Superior temporal gyrus (tissue), 1 donor: ENCODE measurements around the gene TAF11L12.
"Not testable (repeated sequence)": the region's sequence is repeated elsewhere in the genome, so short reads cannot be mapped to it uniquely, and the experiment has no call there.

Source experiments
- DNase-seq: peaks from one replicate; pipeline ENCODE4 v3.0.0-alpha.2; 2016; ENCODE audit errors: extremely low spot score

The TAF11L12 gene

DNA sequence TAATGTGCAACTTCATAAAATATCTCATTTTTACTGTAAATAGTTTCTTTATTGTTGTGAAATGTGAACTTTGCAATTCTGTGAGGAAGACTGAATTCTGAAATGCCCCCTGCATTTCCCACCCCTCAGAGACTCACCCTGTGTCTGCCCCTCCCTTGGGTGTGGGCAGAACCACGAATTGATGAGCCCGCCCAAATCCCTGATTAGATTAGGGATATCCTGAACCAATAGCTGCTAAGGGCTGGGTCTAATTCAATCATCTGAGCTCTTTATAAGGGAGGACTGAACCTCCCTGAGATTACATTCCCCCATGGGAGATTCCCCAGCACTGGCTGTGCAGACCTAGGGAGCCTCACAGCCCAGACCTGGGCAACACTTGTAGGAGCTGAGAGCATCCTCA lies at the start of gene TAF11L12:
TSS of gene TAF11L12 (plus strand) at position 301 of the 400 bp plus-strand sequence.
- DNase-seq: not testable (repeated sequence)

DNA sequence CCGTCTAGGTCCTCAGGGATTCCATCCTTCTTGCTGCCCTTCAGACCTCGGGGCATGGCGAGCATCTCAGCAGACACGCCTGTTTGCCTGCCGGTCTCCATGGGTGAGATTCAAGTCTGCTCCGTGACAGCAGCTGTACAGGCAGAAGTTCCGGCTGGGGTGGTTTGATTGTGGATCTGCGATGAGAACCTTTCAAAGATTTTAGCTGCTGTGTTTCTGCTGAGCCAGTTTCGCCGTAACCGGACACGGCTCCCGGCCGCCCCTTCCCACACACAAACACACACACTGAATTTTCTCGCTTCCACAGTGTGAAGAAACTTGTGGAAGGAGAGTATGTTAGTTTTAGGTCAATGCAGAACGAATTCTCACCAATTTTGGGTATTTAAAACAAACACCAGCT lies 24.5 kb upstream of the TAF11L12 start, which contains the start of gene TAF11L7:
TSS of gene TAF11L7 (minus strand) at position 101 of the 400 bp plus-strand sequence.
- not testable (repeated sequence) for DNase-seq

DNA sequence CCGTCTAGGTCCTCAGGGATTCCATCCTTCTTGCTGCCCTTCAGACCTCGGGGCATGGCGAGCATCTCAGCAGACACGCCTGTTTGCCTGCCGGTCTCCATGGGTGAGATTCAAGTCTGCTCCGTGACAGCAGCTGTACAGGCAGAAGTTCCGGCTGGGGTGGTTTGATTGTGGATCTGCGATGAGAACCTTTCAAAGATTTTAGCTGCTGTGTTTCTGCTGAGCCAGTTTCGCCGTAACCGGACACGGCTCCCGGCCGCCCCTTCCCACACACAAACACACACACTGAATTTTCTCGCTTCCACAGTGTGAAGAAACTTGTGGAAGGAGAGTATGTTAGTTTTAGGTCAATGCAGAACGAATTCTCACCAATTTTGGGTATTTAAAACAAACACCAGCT lies 19.3 kb upstream of the TAF11L12 start, which contains the start of gene TAF11L8:
TSS of gene TAF11L8 (minus strand) at position 101 of the 400 bp plus-strand sequence.
- DNase-seq: not testable (repeated sequence)

DNA sequence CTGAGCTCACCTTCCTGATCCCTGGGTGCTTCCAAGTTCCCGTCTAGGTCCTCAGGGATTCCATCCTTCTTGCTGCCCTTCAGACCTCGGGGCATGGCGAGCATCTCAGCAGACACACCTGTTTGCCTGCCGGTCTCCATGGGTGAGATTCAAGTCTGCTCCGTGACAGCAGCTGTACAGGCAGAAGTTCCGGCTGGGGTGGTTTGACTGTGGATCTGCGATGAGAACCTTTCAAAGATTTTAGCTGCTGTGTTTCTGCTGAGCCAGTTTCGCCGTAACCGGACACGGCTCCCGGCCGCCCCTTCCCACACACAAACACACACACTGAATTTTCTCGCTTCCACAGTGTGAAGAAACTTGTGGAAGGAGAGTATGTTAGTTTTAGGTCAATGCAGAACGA lies 15.9 kb upstream of the TAF11L12 start, which contains the start of gene TAF11L9:
TSS of gene TAF11L9 (minus strand) at position 140 of the 400 bp plus-strand sequence.
- DNase-seq: not testable (repeated sequence)

DNA sequence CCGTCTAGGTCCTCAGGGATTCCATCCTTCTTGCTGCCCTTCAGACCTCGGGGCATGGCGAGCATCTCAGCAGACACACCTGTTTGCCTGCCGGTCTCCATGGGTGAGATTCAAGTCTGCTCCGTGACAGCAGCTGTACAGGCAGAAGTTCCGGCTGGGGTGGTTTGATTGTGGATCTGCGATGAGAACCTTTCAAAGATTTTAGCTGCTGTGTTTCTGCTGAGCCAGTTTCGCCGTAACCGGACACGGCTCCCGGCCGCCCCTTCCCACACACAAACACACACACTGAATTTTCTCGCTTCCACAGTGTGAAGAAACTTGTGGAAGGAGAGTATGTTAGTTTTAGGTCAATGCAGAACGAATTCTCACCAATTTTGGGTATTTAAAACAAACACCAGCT lies 12.5 kb upstream of the TAF11L12 start, which contains the start of gene TAF11L10:
TSS of gene TAF11L10 (minus strand) at position 101 of the 400 bp plus-strand sequence.
- DNase-seq: not testable (repeated sequence)

DNA sequence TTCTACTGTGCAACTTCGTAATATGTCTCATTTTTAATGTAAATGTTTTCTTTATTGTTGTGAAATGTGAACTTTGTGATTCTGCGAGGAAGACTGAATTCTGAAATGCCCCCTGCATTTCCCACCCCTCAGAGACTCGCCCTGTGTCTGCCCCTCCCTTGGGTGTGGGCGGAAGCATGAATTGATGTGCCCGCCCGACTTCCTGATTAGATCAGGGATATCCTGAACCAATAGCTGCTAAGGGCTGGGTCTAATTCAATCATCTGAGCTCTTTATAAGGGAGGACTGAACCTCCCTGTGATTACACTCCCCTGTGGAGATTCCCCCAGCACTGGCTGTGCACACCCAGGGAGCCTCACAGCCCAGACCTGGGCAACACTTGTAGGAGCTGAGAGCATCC lies 6.3 kb upstream of the TAF11L12 start, which contains the start of gene TAF11L11:
TSS of gene TAF11L11 (plus strand) at position 304 of the 400 bp plus-strand sequence.
- not testable (repeated sequence) for DNase-seq

DNA sequence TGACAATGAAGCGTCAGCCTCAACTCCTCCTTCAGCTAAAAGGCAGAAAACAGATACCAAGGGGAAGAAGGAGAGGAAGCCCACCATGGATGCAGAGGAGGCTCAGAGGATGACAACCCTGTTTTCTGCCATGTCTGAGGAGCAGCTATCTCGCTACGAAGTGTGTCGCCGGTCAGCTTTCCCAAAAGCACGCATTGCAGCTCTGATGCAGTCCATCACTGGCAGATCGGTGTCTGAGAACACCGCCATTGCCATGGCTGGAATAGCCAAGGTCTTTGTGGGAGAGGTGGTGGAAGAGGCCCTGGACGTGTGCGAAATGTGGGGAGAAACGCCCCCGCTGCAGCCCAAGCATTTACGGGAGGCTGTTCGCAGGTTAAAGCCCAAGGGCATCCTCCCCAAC lies 5.2 kb upstream of the TAF11L12 start:
- DNase-seq: no peak

DNA sequence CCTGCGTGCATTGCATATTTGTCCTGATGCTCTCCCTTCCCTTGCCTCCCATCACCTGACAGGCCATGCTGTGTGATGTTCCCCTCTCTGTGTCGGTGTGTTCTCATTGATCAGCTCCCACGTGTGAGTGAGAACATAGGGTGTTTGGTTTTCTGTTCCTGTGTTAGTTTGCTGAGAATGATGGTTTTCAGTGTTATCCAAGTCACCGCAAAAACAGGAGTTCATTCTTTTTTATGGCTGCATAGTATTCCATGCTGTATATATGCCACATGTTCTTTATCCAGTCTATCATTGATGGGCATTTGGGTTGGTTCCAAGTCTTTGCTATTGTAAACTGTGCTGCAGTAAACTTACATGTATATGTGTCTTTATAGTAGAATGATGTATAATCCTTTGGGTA lies 2.7 kb upstream of the TAF11L12 start:
- not testable (repeated sequence) for DNase-seq

DNA sequence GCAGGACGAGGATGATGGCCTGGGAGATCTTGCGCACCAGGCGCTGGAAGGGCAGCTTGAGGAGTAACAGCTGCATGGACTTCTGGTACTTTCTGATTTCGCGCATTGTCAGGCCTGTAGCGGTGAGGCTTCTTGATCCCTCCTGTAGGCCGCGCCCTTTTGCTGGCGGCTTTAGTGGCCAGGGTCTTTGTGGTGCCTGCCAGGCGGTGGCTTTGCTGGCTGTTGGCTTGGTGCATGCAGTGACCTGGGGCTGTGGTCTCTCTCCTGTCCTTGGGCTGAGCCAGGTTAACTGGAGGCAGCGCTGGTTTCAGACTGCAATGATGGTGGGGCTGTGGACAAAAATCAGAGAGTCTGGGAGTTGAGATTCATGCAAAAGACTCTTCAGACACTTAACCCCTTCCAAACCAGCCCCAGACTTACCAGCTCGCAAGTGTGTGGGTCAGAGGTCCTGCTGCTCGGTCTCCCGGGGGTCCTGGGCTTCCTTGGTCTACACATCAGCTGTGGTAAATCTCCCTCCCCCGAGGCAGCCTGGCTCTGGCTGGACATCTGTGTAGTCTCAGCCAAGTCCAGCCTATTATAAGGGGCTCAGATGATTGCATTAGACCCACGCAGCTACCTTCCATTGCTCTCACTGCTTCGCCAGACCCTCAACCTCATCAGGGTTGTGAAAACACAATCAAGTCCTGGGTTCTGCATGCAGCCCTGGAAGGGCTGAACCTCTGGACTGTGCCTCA lies 4.8 kb downstream of the TAF11L12 start:
- DNase-seq: no peak

DNA sequence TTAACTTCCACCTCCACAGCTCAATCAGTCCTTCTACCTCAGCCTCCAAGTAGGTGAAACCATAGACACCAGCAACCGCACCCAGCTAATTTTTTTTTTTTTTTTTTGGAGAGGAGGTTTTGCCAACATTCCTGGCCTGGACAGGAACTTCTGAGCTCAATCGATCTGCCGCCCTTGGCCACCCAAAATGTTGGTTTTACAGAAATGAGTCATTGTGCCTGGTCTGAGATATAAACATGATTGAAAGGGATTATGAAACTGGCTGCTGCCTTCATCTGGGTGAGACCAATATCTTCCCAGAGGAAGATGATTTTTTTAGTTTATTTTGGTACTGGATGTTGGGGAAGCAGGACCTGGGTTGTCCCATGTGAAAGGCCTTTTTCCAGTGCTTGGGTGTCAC lies 9.2 kb downstream of the TAF11L12 start:
- no peak for DNase-seq

DNA sequence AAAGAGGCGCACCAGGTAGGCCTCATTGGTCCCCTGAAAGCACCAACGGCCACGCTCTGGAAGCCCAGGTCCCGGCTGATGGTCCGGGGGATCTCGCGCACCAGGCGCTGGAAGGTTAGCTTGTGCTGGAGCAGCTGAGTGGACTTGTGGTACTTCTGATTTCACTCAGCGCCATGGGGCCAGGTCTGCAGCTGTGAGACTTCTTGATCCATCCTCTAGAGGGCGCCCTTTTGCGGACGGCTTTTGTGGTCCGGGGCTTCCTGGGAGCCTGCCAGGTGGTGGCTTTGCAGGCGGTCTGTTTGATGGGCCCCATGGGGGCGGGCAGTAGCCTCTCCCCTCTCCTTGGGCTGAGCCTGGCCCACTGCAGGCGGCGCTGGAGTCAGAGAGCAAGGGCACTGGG lies 10.4 kb downstream of the TAF11L12 start:
- no peak for DNase-seq

DNA sequence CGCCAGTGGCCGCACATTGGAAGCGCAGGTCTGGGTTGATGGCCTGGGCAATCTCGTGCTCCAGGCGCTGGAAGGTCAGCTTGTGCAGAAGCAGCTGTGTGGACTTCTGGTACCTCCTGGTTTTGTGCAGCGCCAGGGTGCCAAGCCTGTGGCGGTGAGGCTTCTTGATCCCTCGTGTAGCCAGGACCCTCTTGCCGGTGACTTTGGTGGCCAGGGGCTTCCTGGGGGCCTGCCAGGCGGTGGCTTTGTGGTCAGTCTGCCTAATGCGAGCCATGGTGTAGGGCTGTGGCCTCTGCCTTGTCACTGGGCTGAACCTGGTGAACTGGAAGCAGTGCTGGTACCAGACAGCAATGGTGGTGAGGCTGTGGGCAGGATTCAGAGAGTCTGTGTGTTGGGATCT lies 15.5 kb downstream of the TAF11L12 start:
- no peak for DNase-seq

DNA sequence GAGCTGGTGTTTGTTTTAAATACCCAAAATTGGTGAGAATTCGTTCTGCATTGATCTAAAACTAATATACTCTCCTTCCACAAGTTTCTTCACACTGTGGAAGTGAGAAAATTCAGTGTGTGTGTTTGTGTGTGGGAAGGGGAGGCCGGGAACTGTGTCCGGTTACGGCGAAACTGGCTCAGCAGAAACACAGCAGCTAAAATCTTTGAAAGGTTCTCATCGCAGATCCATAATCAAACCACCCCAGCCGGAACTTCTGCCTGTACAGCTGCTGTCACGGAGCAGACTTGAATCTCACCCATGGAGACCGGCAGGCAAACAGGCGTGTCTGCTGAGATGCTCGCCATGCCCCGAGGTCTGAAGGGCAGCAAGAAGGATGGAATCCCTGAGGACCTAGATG lies 21.6 kb downstream of the TAF11L12 start, which contains the start of gene TAF11L13:
TSS of gene TAF11L13 (plus strand) at position 301 of the 400 bp plus-strand sequence.
- DNase-seq: not testable (repeated sequence)

DNA sequence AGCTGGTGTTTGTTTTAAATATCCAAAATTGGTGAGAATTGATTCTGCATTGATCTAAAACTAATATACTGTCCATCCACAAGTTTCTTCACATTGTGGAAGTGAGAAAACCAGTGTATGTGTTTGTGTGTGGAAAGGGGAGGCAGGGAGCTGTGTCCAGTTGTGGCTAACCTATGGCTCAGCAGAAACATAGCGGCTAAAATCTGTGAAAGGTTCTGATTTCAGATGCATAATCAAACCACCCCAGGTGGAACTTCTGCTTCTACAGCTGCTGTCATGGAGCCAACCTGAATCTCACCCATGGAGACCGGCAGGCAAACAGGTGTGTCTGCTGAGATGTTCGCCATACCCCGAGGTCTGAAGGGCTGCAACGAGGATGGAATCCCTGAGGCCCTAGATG lies 24.0 kb downstream of the TAF11L12 start, which contains the start of gene TAF11L14:
TSS of gene TAF11L14 (plus strand) at position 301 of the 400 bp plus-strand sequence.
- no peak for DNase-seq

DNA sequence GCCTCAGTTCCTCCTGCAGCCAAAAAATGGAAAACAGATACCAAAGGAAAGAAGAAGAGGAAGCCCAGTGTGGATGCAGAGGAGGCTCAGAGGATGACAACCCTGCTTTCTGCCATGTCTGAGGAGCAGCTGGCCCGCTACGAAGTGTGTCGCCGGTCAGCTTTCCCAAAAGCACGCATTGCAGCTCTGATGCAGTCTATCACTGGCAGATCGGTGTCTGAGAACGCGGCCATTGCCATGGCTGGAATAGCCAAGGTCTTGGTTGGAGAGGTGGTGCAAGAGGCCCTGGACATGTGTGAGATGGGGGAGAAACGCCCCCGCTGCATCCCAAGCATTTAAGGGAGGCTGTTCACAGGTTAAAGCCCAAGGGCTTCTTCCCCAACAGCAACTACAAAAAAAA lies 39.0 kb downstream of the TAF11L12 start:
- DNase-seq: not testable (repeated sequence)

DNA sequence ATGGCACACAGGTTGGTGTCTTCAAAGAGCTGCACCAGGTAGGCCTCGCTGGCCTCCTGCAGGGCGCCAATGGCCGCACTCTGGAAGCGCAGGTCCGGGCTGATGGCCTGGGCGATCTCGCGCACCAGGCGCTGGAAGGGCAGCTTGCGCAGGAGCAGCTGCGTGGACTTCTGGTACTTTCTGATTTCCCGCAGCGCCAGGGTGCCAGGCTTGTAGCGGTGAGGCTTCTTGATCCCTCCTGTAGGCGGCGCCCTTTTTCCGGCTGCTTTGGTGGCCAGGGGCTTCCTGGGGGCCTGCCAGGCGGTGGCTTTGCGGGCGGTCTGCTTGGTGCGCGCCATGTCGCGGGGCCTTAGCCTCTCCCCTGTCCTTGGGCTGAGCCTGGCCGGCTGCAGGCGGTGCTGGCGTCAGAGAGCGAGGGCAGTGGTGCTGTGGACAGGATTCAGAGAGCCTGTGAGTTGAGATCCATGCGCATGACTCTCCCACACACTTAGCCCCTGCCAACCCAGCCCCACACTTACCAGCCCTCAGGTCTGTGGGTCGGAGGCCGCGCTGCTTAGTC lies 45.1 kb downstream of the TAF11L12 start:
- DNase-seq: not testable (repeated sequence)

DNA sequence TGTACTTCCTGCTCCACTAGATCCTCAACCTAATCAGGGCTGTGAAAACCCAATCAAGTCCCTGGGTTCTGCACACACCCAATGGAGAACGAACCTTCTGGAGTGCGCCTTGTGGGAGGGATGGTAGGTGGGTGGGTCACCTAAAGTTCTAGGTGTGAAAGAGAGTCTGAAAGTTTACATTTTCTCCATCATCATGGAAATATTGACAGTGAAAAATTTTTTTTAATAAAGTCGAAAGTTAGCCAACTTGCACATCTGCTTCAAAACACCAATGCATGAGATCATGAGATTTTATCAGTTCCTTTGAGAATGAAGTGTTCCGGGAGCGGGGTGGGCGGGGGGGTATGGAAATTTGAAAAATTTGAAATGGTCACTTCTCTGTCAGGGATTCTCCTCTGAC lies 45.7 kb downstream of the TAF11L12 start:
- no peak for DNase-seq
